OCI-LY1 (cell line): ENCODE data around the gene DNTT.

Experiments used
- H2AFZ ChIP-seq: fragments of 200-600 bp; sonication (generic), shearing (Covaris generic); 2 replicates; pipeline ENCODE4 v1.6.0; 2014; ENCODE audit warnings: antibody characterized with exemption, mild to moderate bottlenecking, low read length
- H3F3A ChIP-seq: fragments of 200-600 bp; sonication (generic), shearing (Covaris generic); 2 replicates; pipeline ENCODE4 v1.6.0; 2014; ENCODE audit warnings: mild to moderate bottlenecking, antibody characterized with exemption, low read length, moderate library complexity; ENCODE audit not compliant: insufficient read depth
- H3K27ac ChIP-seq: fragments of 200-600 bp; sonication (generic); 2 replicates; pipeline ENCODE4 v1.5.1; 2014; ENCODE audit warnings: low read length, mixed run types, mild to moderate bottlenecking, low read depth; ENCODE audit not compliant: poor library complexity, severe bottlenecking
- H3K27me3 ChIP-seq: fragments of 200-600 bp; sonication (generic); 2 replicates; pipeline ENCODE4 v1.6.0; 2014; ENCODE audit warnings: antibody characterized with exemption, mild to moderate bottlenecking, low read length, moderate library complexity; ENCODE audit not compliant: insufficient read depth
- H3K36me3 ChIP-seq: fragments of 200-600 bp; sonication (generic); 2 replicates; pipeline ENCODE4 v1.6.1; 2014; ENCODE audit warnings: mild to moderate bottlenecking, antibody characterized with exemption, low read length, moderate library complexity, mixed read lengths; ENCODE audit not compliant: insufficient read depth
- H3K4me1 ChIP-seq: fragments of 200-600 bp; sonication (generic); 2 replicates; pipeline ENCODE4 v1.5.1; 2014; ENCODE audit warnings: mild to moderate bottlenecking, low read length, moderate library complexity; ENCODE audit not compliant: insufficient read depth, severe bottlenecking
- H3K4me2 ChIP-seq: fragments of 200-600 bp; sonication (generic), shearing (Covaris generic); 2 replicates; pipeline ENCODE4 v1.6.1; 2014; ENCODE audit warnings: low read length
- H3K4me3 ChIP-seq: fragments of 200-600 bp; sonication (generic); 2 replicates; pipeline ENCODE4 v1.5.1; 2014; ENCODE audit warnings: low read length, low read depth, mild to moderate bottlenecking, mixed read lengths; ENCODE audit not compliant: poor library complexity, severe bottlenecking
- H3K79me2 ChIP-seq: fragments of 200-600 bp; shearing (Covaris generic); 2 replicates; pipeline ENCODE4 v1.6.1; 2016; ENCODE audit warnings: mixed run types, low read length, mixed read lengths; ENCODE audit not compliant: insufficient read depth
- H3K9ac ChIP-seq: fragments of 200-600 bp; sonication (generic), shearing (Covaris generic); 2 replicates; pipeline ENCODE4 v1.6.1; 2014; ENCODE audit warnings: mild to moderate bottlenecking, low read length, mixed read lengths
- H3K9me2 ChIP-seq: fragments of 200-600 bp; sonication (generic), shearing (Covaris generic); 2 replicates; pipeline ENCODE4 v1.6.1; 2014; ENCODE audit warnings: low read depth, mild to moderate bottlenecking, low read length, mixed read lengths
- H3K9me3 ChIP-seq: fragments of 200-600 bp; shearing (Covaris generic); 2 replicates; pipeline ENCODE4 v1.6.1; 2014; ENCODE audit warnings: low read length, mixed read lengths
- H4K20me1 ChIP-seq: fragments of 200-600 bp; sonication (generic), shearing (Covaris generic); 2 replicates; pipeline ENCODE4 v1.6.0; 2016; ENCODE audit warnings: mild to moderate bottlenecking, low read length; ENCODE audit not compliant: insufficient read depth
- CTCF ChIP-seq: fragments of 200-600 bp; sonication (generic), shearing (Covaris generic); IDR thresholded peaks from 2 replicates; pipeline ENCODE4 v1.5.1; 2017; ENCODE audit warnings: mild to moderate bottlenecking, antibody characterized with exemption, low read length, moderate library complexity, mixed read lengths
- EZH2 ChIP-seq: fragments of 200-600 bp; sonication (generic), shearing (Covaris generic); IDR thresholded peaks from 2 replicates; pipeline ENCODE4 v1.8.0; 2017; ENCODE audit warnings: borderline replicate concordance, mixed run types, mild to moderate bottlenecking, antibody characterized with exemption, low read length, moderate library complexity, mixed read lengths

Gene DNTT

GRCh38 chr10:96257944-96258343, 46.3 kb upstream of the DNTT start:
- Histone ChIP-seq H3K4me1 (peaks cover 53% of the 10 kb centered on the region), H3F3A (no peaks in the 10 kb centered on the region), H2AFZ (no peak overlapping the region), H3K9me2 (no peaks in the 10 kb centered on the region), H3K9me3 (no peaks in the 10 kb centered on the region), H3K4me3 (no peak overlapping the region), H3K4me2 (peak overlapping the region; percentile 17; the same call in 1 of the 2 replicates), H3K27me3 (no peaks in the 10 kb centered on the region), H3K9ac (no peak overlapping the region), H3K79me2 (peaks cover 43% of the 10 kb centered on the region), H3K36me3 (peaks cover 43% of the 10 kb centered on the region), H3K27ac (peak overlapping the region; percentile 55), H4K20me1 (no peaks in the 10 kb centered on the region)
- no peak for TF ChIP-seq CTCF
- no peak for TF ChIP-seq EZH2

- Histone ChIP-seq H3K9me3 (no peaks in the 10 kb centered on the region), H3K36me3 (peaks cover 54% of the 10 kb centered on the region), H3K27me3 (no peaks in the 10 kb centered on the region), H3F3A (no peaks in the 10 kb centered on the region), H3K9me2 (no peaks in the 10 kb centered on the region), H4K20me1 (no peaks in the 10 kb centered on the region), H2AFZ (no peak overlapping the region), H3K9ac (no peak overlapping the region), H3K27ac (no peak overlapping the region), H3K4me2 (no peak overlapping the region; the same call in 1 of the 2 replicates), H3K4me3 (no peak overlapping the region), H3K4me1 (peaks cover 65% of the 10 kb centered on the region), H3K79me2 (peaks cover 55% of the 10 kb centered on the region)
- no peak for TF ChIP-seq CTCF
- no peak for TF ChIP-seq EZH2
Measured at GRCh38 chr10:96259150-96259549, 45.1 kb upstream of the DNTT start.

- Histone ChIP-seq H3F3A (no peaks in the 10 kb centered on the region), H3K9me2 (no peaks in the 10 kb centered on the region), H3K4me3 (no peak overlapping the region), H3K9ac (no peak overlapping the region), H3K9me3 (no peaks in the 10 kb centered on the region), H3K4me2 (peak overlapping the region; percentile 11; the same call in 1 of the 2 replicates), H2AFZ (no peak overlapping the region), H3K79me2 (peaks cover 60% of the 10 kb centered on the region), H3K36me3 (peaks cover 56% of the 10 kb centered on the region), H3K4me1 (peaks cover 72% of the 10 kb centered on the region), H3K27ac (peak overlapping the region; percentile 46), H3K27me3 (no peaks in the 10 kb centered on the region), H4K20me1 (no peaks in the 10 kb centered on the region)
- no peak for TF ChIP-seq CTCF
- no peak for TF ChIP-seq EZH2
Measured at GRCh38 chr10:96260014-96260413, 44.2 kb upstream of the DNTT start.
